HEK293T (cell line): ENCODE data around the gene GUCD1.

Source experiments
- BHLHE40 ChIP-seq: fragments of 450-650 bp; IDR thresholded peaks from 2 replicates; pipeline ENCODE4 v1.6.1; 2016; ENCODE audit warnings: mild to moderate bottlenecking, moderate library complexity, borderline replicate concordance
- CTBP1 ChIP-seq: fragments of 450-650 bp; IDR thresholded peaks from 2 replicates; pipeline ENCODE4 v1.6.1; 2016; ENCODE audit warnings: borderline replicate concordance
- ELF4 ChIP-seq: fragments of 450-650 bp; IDR thresholded peaks from 2 replicates; pipeline ENCODE4 v1.6.1; 2017; ENCODE audit warnings: antibody characterized with exemption
- FOXA1 ChIP-seq: fragments of 450-650 bp; IDR thresholded peaks from 2 replicates; pipeline ENCODE4 v1.6.1; 2016; ENCODE audit warnings: mild to moderate bottlenecking
- FOXK2 ChIP-seq: fragments of 450-650 bp; IDR thresholded peaks from 2 replicates; pipeline ENCODE4 v1.6.1; 2016; ENCODE audit warnings: mild to moderate bottlenecking
- HDGF ChIP-seq: fragments of 450-650 bp; IDR thresholded peaks from 2 replicates; pipeline ENCODE4 v1.6.1; 2017; ENCODE audit warnings: antibody characterized with exemption, borderline replicate concordance
- NFRKB ChIP-seq: fragments of 450-650 bp; IDR thresholded peaks from 2 replicates; pipeline ENCODE4 v1.6.1; 2016; ENCODE audit warnings: mild to moderate bottlenecking, moderate library complexity
- SP1 ChIP-seq: fragments of 450-650 bp; IDR thresholded peaks from 2 replicates; pipeline ENCODE4 v1.6.1; 2017
- SUZ12 ChIP-seq: fragments of 450-650 bp; IDR thresholded peaks from 2 replicates; pipeline ENCODE4 v1.6.1; 2016; ENCODE audit warnings: mild to moderate bottlenecking
- TARDBP ChIP-seq: fragments of 450-650 bp; IDR thresholded peaks from 2 replicates; pipeline ENCODE4 v1.6.1; 2016
- ZNF384 ChIP-seq: fragments of 450-650 bp; IDR thresholded peaks from 2 replicates; pipeline ENCODE4 v1.6.1; 2016
- TF ChIP-seq, protein P1 (sequence below): fragments of 450-650 bp; IDR thresholded peaks from 2 replicates; pipeline ENCODE4 v1.6.1; 2016

DNA sequence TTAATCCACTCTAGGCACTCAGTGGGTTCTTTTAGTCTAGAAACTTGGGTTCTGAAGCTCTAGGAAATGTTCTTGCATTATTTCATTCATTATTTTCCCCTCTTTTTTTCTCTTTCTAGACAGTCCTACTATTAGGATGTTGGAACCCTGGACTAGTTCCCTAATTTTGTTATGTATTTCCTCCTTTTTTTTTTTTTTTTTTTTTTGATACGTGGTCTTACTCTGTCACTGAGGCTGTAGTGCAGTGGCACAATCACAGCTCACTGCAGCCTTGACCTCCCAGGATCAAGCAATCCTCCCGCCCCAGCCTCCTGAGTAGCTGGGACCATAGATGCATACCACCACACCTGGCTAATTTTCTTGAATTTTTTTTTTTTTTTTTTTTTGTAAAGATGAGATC lies 50.4 kb downstream of the GUCD1 start:
- TF ChIP-seq NFRKB (no peak), FOXK2 (no peak), TARDBP (no peak), BHLHE40 (no peak), HDGF (no peak), SP1 (no peak), SUZ12 (no peak), ELF4 (no peak), CTBP1 (no peak), ZNF384 (no peak), FOXA1 (no peak)
- TF ChIP-seq, protein P1, sequence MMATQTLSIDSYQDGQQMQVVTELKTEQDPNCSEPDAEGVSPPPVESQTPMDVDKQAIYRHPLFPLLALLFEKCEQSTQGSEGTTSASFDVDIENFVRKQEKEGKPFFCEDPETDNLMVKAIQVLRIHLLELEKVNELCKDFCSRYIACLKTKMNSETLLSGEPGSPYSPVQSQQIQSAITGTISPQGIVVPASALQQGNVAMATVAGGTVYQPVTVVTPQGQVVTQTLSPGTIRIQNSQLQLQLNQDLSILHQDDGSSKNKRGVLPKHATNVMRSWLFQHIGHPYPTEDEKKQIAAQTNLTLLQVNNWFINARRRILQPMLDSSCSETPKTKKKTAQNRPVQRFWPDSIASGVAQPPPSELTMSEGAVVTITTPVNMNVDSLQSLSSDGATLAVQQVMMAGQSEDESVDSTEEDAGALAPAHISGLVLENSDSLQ: no peak
